IMR-90 (cell line): ENCODE results near the gene RNASE7. TPM values are rescaled to one million over a fixed set of nuclear protein-coding genes. Genes with fewer than 3 reads are reported as not detected.

Experiments
- ATAC-seq: fragments of 200-7000 bp; cut with Tn5 transposase; 2 replicates; pipeline ENCODE4 v1.9.1; 2020; ENCODE audit warnings: low read depth, mild to moderate bottlenecking, moderate library complexity
- BruUV-seq: library from RNA; stranded (reverse); fragments of 400-500 nt; replicated peaks from 2 replicates; lab custom pipeline; 2021; lab: Mats Ljungman, UMichigan
- CTCF ChIA-PET: fragments of 300-600 bp; formaldehyde crosslinking; extraction: SDS; loops from one replicate; lab custom pipeline; 2021; ENCODE audit warnings: antibody characterized with exemption; lab: Yijun Ruan, JAX
- POLR2A ChIA-PET: fragments of 300-600 bp; sonication (Branson Sonifier 250); formaldehyde crosslinking; loops from one replicate; lab custom pipeline; 2022; ENCODE audit warnings: antibody characterized with exemption; ENCODE audit not compliant: unreplicated experiment; lab: Charles Lee
- DNase-seq: peaks from one replicate; pipeline ENCODE4 v3.0.0; 2013
- H2AFZ ChIP-seq: replicated peaks from 2 replicates; pipeline ENCODE3; 2013; ENCODE audit warnings: low read length, mild to moderate bottlenecking; ENCODE audit not compliant: poor library complexity
- H2AK5ac ChIP-seq: 2 replicates; pipeline ENCODE4 v1.6.1; 2013; ENCODE audit warnings: low read depth, low read length, inconsistent platforms
- H2AK9ac ChIP-seq: replicated peaks from 2 replicates; pipeline ENCODE3; 2013; ENCODE audit warnings: mild to moderate bottlenecking, low read depth, low read length, moderate library complexity; ENCODE audit not compliant: poor library complexity
- H2BK120ac ChIP-seq: 2 replicates; pipeline ENCODE4 v1.6.1; 2013; ENCODE audit warnings: low read depth, low read length, inconsistent platforms
- H2BK15ac ChIP-seq: 3 replicates; pipeline ENCODE4 v1.6.1; 2013; ENCODE audit warnings: low read depth, low read length, inconsistent platforms
- H2BK20ac ChIP-seq: 2 replicates; pipeline ENCODE4 v1.6.1; 2013; ENCODE audit warnings: low read depth, mild to moderate bottlenecking, inconsistent platforms, low read length, moderate library complexity
- H2BK5ac ChIP-seq: 2 replicates; pipeline ENCODE4 v1.6.1; 2013; ENCODE audit warnings: mild to moderate bottlenecking, low read depth, low read length, inconsistent platforms; ENCODE audit not compliant: poor library complexity, severe bottlenecking
- H3K14ac ChIP-seq: replicated peaks from 2 replicates; pipeline ENCODE4 v1.6.1; 2013; ENCODE audit warnings: low read depth, low read length, inconsistent platforms
- H3K18ac ChIP-seq: 2 replicates; pipeline ENCODE4 v1.6.1; 2013; ENCODE audit warnings: low read depth, low read length, control low read depth
- H3K23ac ChIP-seq: 2 replicates; pipeline ENCODE4 v1.6.1; 2013; ENCODE audit warnings: low read depth, low read length, inconsistent platforms
- H3K27ac ChIP-seq: 2 replicates; pipeline ENCODE4 v1.5.1; 2013; ENCODE audit warnings: mild to moderate bottlenecking, control low read depth, low read length; ENCODE audit not compliant: insufficient read depth
- H3K27me3 ChIP-seq: 2 replicates; pipeline ENCODE4 v1.6.1; 2013; ENCODE audit warnings: low read length; ENCODE audit not compliant: control insufficient read depth, insufficient read depth
- H3K36me3 ChIP-seq: 2 replicates; pipeline ENCODE4 v1.6.1; 2013; ENCODE audit warnings: low read length, mixed read lengths; ENCODE audit not compliant: control insufficient read depth, insufficient read depth
- H3K4ac ChIP-seq: 2 replicates; pipeline ENCODE4 v1.6.1; 2013; ENCODE audit warnings: low read depth, low read length, inconsistent platforms
- H3K4me1 ChIP-seq: 2 replicates; pipeline ENCODE4 v1.6.1; 2013; ENCODE audit warnings: low read length, mixed read lengths; ENCODE audit not compliant: control insufficient read depth, insufficient read depth
- H3K4me2 ChIP-seq: 2 replicates; pipeline ENCODE4 v1.6.1; 2013; ENCODE audit warnings: low read depth, mild to moderate bottlenecking, control low read depth, low read length, moderate library complexity
- H3K4me3 ChIP-seq: 2 replicates; pipeline ENCODE4 v1.5.1; 2013; ENCODE audit warnings: low read depth, mild to moderate bottlenecking, control low read depth, low read length, moderate library complexity; ENCODE audit not compliant: insufficient read depth
- H3K56ac ChIP-seq: 2 replicates; pipeline ENCODE4 v1.6.1; 2013; ENCODE audit warnings: low read length, inconsistent platforms; ENCODE audit not compliant: insufficient read depth; ENCODE audit errors: extremely low read depth
- H3K79me1 ChIP-seq, 2 experiments: 2 replicates each; pipeline ENCODE4 v1.6.1; 2013; ENCODE audit warnings: low read length in 2 of 2, inconsistent platforms in 1 of 2, low read depth in 1 of 2
- H3K9ac ChIP-seq: 2 replicates; pipeline ENCODE4 v1.6.1; 2013; ENCODE audit warnings: low read depth, low read length, control low read depth
- H3K9me1 ChIP-seq: 2 replicates; pipeline ENCODE4 v1.6.1; 2013; ENCODE audit warnings: low read length, inconsistent platforms; ENCODE audit not compliant: insufficient read depth
- H3K9me3 ChIP-seq: 2 replicates; pipeline ENCODE4 v1.6.1; 2013; ENCODE audit warnings: low read length; ENCODE audit not compliant: control insufficient read depth, insufficient read depth
- H4K20me1 ChIP-seq: 2 replicates; pipeline ENCODE4 v1.6.1; 2013; ENCODE audit warnings: low read length, inconsistent platforms; ENCODE audit not compliant: insufficient read depth
- H4K5ac ChIP-seq: 2 replicates; pipeline ENCODE4 v1.6.1; 2013; ENCODE audit warnings: mild to moderate bottlenecking, low read depth, low read length, control low read depth
- H4K8ac ChIP-seq, 2 experiments: 2 replicates each; pipeline ENCODE4 v1.6.1; 2013; ENCODE audit warnings: low read depth in 2 of 2, low read length in 2 of 2, control low read depth in 1 of 2, inconsistent platforms in 1 of 2
- H4K91ac ChIP-seq: 2 replicates; pipeline ENCODE4 v1.6.1; 2013; ENCODE audit warnings: low read depth, low read length, inconsistent platforms; ENCODE audit not compliant: insufficient read depth
- BHLHE40 ChIP-seq: fragments of 150-350 bp; IDR thresholded peaks from 2 replicates; pipeline ENCODE4 v1.6.1; 2016; ENCODE audit warnings: mild to moderate bottlenecking, low read depth, low read length
- CEBPB ChIP-seq: IDR thresholded peaks from 2 replicates; pipeline ENCODE4 v1.6.1; 2012; ENCODE audit warnings: low read depth, low read length, improper control_type of control experiment
- CHD1 ChIP-seq: IDR thresholded peaks from 2 replicates; pipeline ENCODE4 v1.6.1; 2012; ENCODE audit warnings: low read depth, low read length, improper control_type of control experiment
- CTCF ChIP-seq: conservative IDR thresholded peaks from 2 replicates; pipeline ENCODE4 v1.5.1; 2012; ENCODE audit warnings: mild to moderate bottlenecking, low read depth, low read length, improper control_type of control experiment
- ELK1 ChIP-seq: fragments of 150-350 bp; IDR thresholded peaks from 2 replicates; pipeline ENCODE4 v1.6.1; 2016; ENCODE audit warnings: low read depth, mild to moderate bottlenecking, low read length, moderate library complexity, borderline replicate concordance
- MAFK ChIP-seq: IDR thresholded peaks from 2 replicates; pipeline ENCODE4 v1.6.1; 2012; ENCODE audit warnings: low read depth, low read length, improper control_type of control experiment
- MAZ ChIP-seq: IDR thresholded peaks from 2 replicates; pipeline ENCODE4 v1.6.1; 2012; ENCODE audit warnings: low read depth, mild to moderate bottlenecking, low read length, improper control_type of control experiment, moderate library complexity, borderline replicate concordance
- MXI1 ChIP-seq: IDR thresholded peaks from 2 replicates; pipeline ENCODE4 v1.6.1; 2012; ENCODE audit warnings: low read depth, mild to moderate bottlenecking, low read length, moderate library complexity, borderline replicate concordance
- NFE2L2 ChIP-seq: fragments of 150-350 bp; IDR thresholded peaks from 2 replicates; pipeline ENCODE4 v1.6.1; 2016; ENCODE audit warnings: low read depth, mild to moderate bottlenecking, low read length
- POLR2A ChIP-seq: IDR thresholded peaks from 2 replicates; pipeline ENCODE4 v1.6.1; 2012; ENCODE audit warnings: mild to moderate bottlenecking, low read depth, low read length
- RAD21 ChIP-seq: IDR thresholded peaks from 2 replicates; pipeline ENCODE4 v1.6.1; 2012; ENCODE audit warnings: low read length, improper control_type of control experiment
- RCOR1 ChIP-seq: IDR thresholded peaks from 2 replicates; pipeline ENCODE4 v1.6.1; 2012; ENCODE audit warnings: mild to moderate bottlenecking, low read length, improper control_type of control experiment; ENCODE audit not compliant: insufficient replicate concordance
- USF2 ChIP-seq: fragments of 150-350 bp; IDR thresholded peaks from 2 replicates; pipeline ENCODE4 v1.6.1; 2017; ENCODE audit warnings: mild to moderate bottlenecking, antibody characterized with exemption, low read length, low read depth
- WGBS, 2 experiments: methylation state at CpG; one replicate each; pipeline versions ENCODE4 v1.1.5 to v1.1.7; 2013; ENCODE audit warnings: missing lambda C conversion rate in 2 of 2; ENCODE audit not compliant: insufficient read length in 1 of 2; ENCODE audit errors: extremely low coverage in 2 of 2; 5-methylcytosine and 5-hydroxymethylcytosine counted together
- dilution Hi-C: fragments of 300-500 bp; cut with HindIII; formaldehyde crosslinking; loops from one replicate; pipeline ENCODE4 v1.14.3; 2018; ENCODE audit warnings: low sequenced_read_pairs; ENCODE audit not compliant: unreplicated experiment
- in situ Hi-C: fragments of 300-500 bp; cut with MboI; formaldehyde crosslinking; loops from 3 replicates; pipeline ENCODE4 v1.14.3; 2019; ENCODE audit warnings: low sequenced_read_pairs, inconsistent platforms, mixed read lengths
- intact Hi-C: fragments of 100-400 bp; cut with micrococcal nuclease; formaldehyde crosslinking; loops from 2 replicates; pipeline ENCODE4 v1.10.0; 2022
- polyA plus RNA-seq, 3 experiments: library from polyadenylated mRNA; depleted of rRNA; stranded (reverse); fragments of >200 nt; gene quantifications; 2 replicates each; pipeline ENCODE4 v1.2.3, GENCODE V29; 2012; ENCODE audit warnings: low replicate concordance in 1 of 3
- total RNA-seq: library from RNA; depleted of rRNA; stranded (reverse); fragments of >200 nt; gene quantifications from 2 replicates; pipeline ENCODE4 v1.2.3, GENCODE V29; 2012

The RNASE7 gene
- total and polyA plus RNA-seq, 2 of the 4 experiments (the other 2 are of a cell fraction) = not detected

- TF ChIP-seq RAD21 = peak; percentile 100
- peak; percentile 65 for TF ChIP-seq RCOR1
- TF ChIP-seq MXI1 = peak; percentile 26; the same call in 1 of the 2 replicates
Observed at GRCh38 chr14:21092273-21093011, 50.3 kb downstream of the RNASE7 start (continued).

GRCh38 chr14:21093018-21093417 lies 50.9 kb downstream of the RNASE7 start:
- Histone ChIP-seq H2BK120ac (no peak overlapping the region), H2BK20ac (no peak overlapping the region), H3K23ac (no peak overlapping the region), H3K9me1 (no peaks in the 10 kb centered on the region), H3K18ac (no peak overlapping the region), H3K4ac (no peak overlapping the region), H3K9me3 (no peaks in the 10 kb centered on the region), H3K36me3 (peaks cover 25% of the 10 kb centered on the region), H3K4me1 (peaks cover 2% of the 10 kb centered on the region; the same call in 1 of the 2 replicates), H3K4me2 (no peak overlapping the region), H3K27ac (no peak overlapping the region), H3K79me1 (0 out of 4 replicates have a peak, but pooled peaks cover 3 to 6% of the 10 kb centered on the region in 2 experiments), H3K9ac (no peak overlapping the region), H2AK5ac (no peak overlapping the region), H3K14ac (no peak overlapping the region), H3K56ac (no peak overlapping the region), H2AFZ (no peak overlapping the region), H2BK15ac (no peak overlapping the region), H4K91ac (no peak overlapping the region), H3K27me3 (no peaks in the 10 kb centered on the region), H4K8ac (no peak overlapping the region), H2BK5ac (no peak overlapping the region), H4K20me1 (no peaks in the 10 kb centered on the region; the same call in 1 of the 2 replicates), H4K5ac (no peak overlapping the region), H2AK9ac (no peak overlapping the region), H3K4me3 (no peak overlapping the region)
- WGBS, 2 experiments = 71% methylated on average over 14 of the region's 36 CpGs; no CpG with 5 or more reads in 1 of the 2 experiments
- dilution Hi-C loops = no loop called here
- ChIA-PET POLR2A (no interaction called here), CTCF (interaction anchor here (0.6 to 2.9 kb wide), 13 partner anchors 9 to 1846 kb away, joined by 3 to 22 read pairs (median 4); partner anchors contain the start of gene ARHGEF40)
- no peak for DNase-seq
- in situ Hi-C loops = loop anchor here (25.0 kb wide), 2 partner anchors 631 to 756 kb away; partner anchors contain the start of genes APEX1, CCNB1IP1, OSGEP and PARP2
- no TSS peak for BruUV-seq
- no peak for ATAC-seq
- intact Hi-C loops = no loop called here
- no peak for TF ChIP-seq POLR2A
- no peak for TF ChIP-seq NFE2L2
- no peak for TF ChIP-seq CHD1
- TF ChIP-seq CEBPB = no peak
- TF ChIP-seq MAFK = no peak
- TF ChIP-seq MAZ = no peak
- no peak for TF ChIP-seq USF2
- TF ChIP-seq BHLHE40 = no peak
- no peak for TF ChIP-seq CTCF
- no peak for TF ChIP-seq ELK1
